Keratinocyte (primary cell): ENCODE data around the gene ST8SIA2. TPM values are rescaled to one million over a fixed set of nuclear protein-coding genes. Genes with fewer than 3 reads are reported as not detected.

ENCODE experiments used
- DNase-seq: peaks from one replicate; pipeline ENCODE4 v3.0.0-alpha.2; 2011; ENCODE audit warnings: low read depth, missing footprints, low spot score
- FAIRE-seq: peaks from 2 replicates; lab custom pipeline; 2011; peaks lifted over from hg19 to GRCh38; lab: Jason Lieb, UNC
- H2AFZ ChIP-seq: 2 replicates; pipeline ENCODE4 v1.6.0; 2012; ENCODE audit warnings: low read length, control low read depth, inconsistent platforms; ENCODE audit not compliant: control insufficient read depth
- H3K27ac ChIP-seq: 2 replicates; pipeline ENCODE4 v1.5.1; 2011; ENCODE audit warnings: low read length; ENCODE audit not compliant: control insufficient read depth, insufficient read depth
- H3K27me3 ChIP-seq: 3 replicates; pipeline ENCODE4 v1.6.0; 2011; ENCODE audit warnings: low read length; ENCODE audit not compliant: control insufficient read depth, insufficient read depth; ENCODE audit errors: extremely low read depth
- H3K36me3 ChIP-seq, 2 experiments: 2 replicates in 1 of 2; 3 replicates in 1 of 2; pipeline ENCODE4 v1.5.1; 2011; ENCODE audit warnings: low read length in 2 of 2, mild to moderate bottlenecking in 1 of 2; ENCODE audit not compliant: control insufficient read depth in 2 of 2, insufficient read depth in 2 of 2; ENCODE audit errors: extremely low read depth in 1 of 2
- H3K4me1 ChIP-seq: 3 replicates; pipeline ENCODE4 v1.5.1; 2011; ENCODE audit warnings: low read length; ENCODE audit not compliant: control insufficient read depth, insufficient read depth; ENCODE audit errors: extremely low read depth
- H3K4me2 ChIP-seq: 3 replicates; pipeline ENCODE4 v1.6.0; 2011; ENCODE audit warnings: low read depth, low read length; ENCODE audit not compliant: control insufficient read depth, insufficient read depth; ENCODE audit errors: extremely low read depth
- H3K4me3 ChIP-seq, 3 experiments: fragments of 200-600 bp in 1 of 3; sonication (generic) in 1 of 3; 2 replicates in 2 of 3; 3 replicates in 1 of 3; pipeline ENCODE4 v1.5.1; 2011 to 2016; ENCODE audit warnings: low read length in 3 of 3, mild to moderate bottlenecking in 3 of 3, control low read depth in 2 of 3, inconsistent platforms in 1 of 3, low read depth in 1 of 3, mixed read lengths in 1 of 3, mixed run types in 1 of 3, moderate library complexity in 1 of 3; ENCODE audit not compliant: control insufficient read depth in 2 of 3, insufficient read depth in 2 of 3; ENCODE audit errors: extremely low read depth in 1 of 3
- H3K79me2 ChIP-seq: 2 replicates; pipeline ENCODE4 v1.6.0; 2012; ENCODE audit warnings: low read length; ENCODE audit not compliant: control insufficient read depth, insufficient read depth
- H3K9ac ChIP-seq: 3 replicates; pipeline ENCODE4 v1.6.0; 2011; ENCODE audit warnings: low read length; ENCODE audit not compliant: control insufficient read depth, insufficient read depth; ENCODE audit errors: extremely low read depth
- H3K9me1 ChIP-seq: 3 replicates; pipeline ENCODE4 v1.6.0; 2011; ENCODE audit warnings: low read length; ENCODE audit not compliant: control insufficient read depth, insufficient read depth; ENCODE audit errors: extremely low read depth
- H3K9me3 ChIP-seq: 2 replicates; pipeline ENCODE4 v1.5.1; 2012; ENCODE audit warnings: low read depth, low read length; ENCODE audit not compliant: control insufficient read depth
- H4K20me1 ChIP-seq: 3 replicates; pipeline ENCODE4 v1.6.0; 2011; ENCODE audit warnings: low read length; ENCODE audit not compliant: control insufficient read depth, insufficient read depth; ENCODE audit errors: extremely low read depth
- CTCF ChIP-seq, 3 experiments: IDR thresholded peaks in 1 of 3; conservative IDR thresholded peaks in 1 of 3; optimal IDR thresholded peaks in 1 of 3; 2 replicates in 2 of 3; 3 replicates in 1 of 3; pipeline versions ENCODE3 to v1.5.1; 2011; ENCODE audit warnings: low read length in 3 of 3, mild to moderate bottlenecking in 3 of 3, moderate library complexity in 2 of 3, control low read depth in 1 of 3, inconsistent platforms in 1 of 3; ENCODE audit not compliant: insufficient read depth in 2 of 3; ENCODE audit errors: extremely low read depth in 1 of 3
- EZH2 ChIP-seq: IDR thresholded peaks from one replicate; pipeline ENCODE4 v1.6.1; 2012; ENCODE audit warnings: inconsistent platforms, mild to moderate bottlenecking, low read length, moderate library complexity
- dilution Hi-C: fragments of 300-500 bp; cut with MboI; formaldehyde crosslinking; loops from one replicate; pipeline ENCODE4 v1.7.0; 2020; ENCODE audit warnings: low sequenced_read_pairs; ENCODE audit not compliant: extremely low pct_ligation_motif_present
- polyA plus RNA-seq, 5 experiments: library from polyadenylated mRNA; depleted of rRNA in 3 of 5; stranded (reverse) in 3 of 5; stranded (forward) in 1 of 5; unstranded in 1 of 5; fragments of >200 nt; gene quantifications; 1 replicate in 1 of 5; 2 replicates in 3 of 5; 3 replicates in 1 of 5; pipeline versions ENCODE4 v1.2.1 to v1.2.3, GENCODE V29; 2011 to 2012; ENCODE audit warnings: missing spikeins in 2 of 5, low read depth in 1 of 5, low replicate concordance in 1 of 5

ST8SIA2 gene
- polyA plus RNA-seq, 1 donor (not counting 4 experiments of a cell fraction or from before 2014, with no cell fraction given) = 0.22 TPM

GRCh38 chr15:92499731-92500530 is 106.2 kb downstream of the ST8SIA2 start:
- Histone ChIP-seq H3K27me3 (no peaks in the 10 kb centered on the region), H4K20me1 (no peaks in the 10 kb centered on the region), H3K4me3 (no peak overlapping the region), H3K9ac (no peak overlapping the region), H2AFZ (no peak overlapping the region), H3K4me1 (no peaks in the 10 kb centered on the region), H3K9me3 (no peaks in the 10 kb centered on the region), H3K79me2 (no peaks in the 10 kb centered on the region), H3K27ac (no peak overlapping the region), H3K36me3 (no peaks in the 10 kb centered on the region), H3K9me1 (no peaks in the 10 kb centered on the region), H3K4me2 (no peak overlapping the region)
- FAIRE-seq (no peak), DNase-seq (no peak)
- no peak for TF ChIP-seq CTCF (optimal IDR thresholded peaks at IDR 0.05 in 1 of 3, IDR thresholded peaks at IDR 0.05 in 1 of 3, conservative IDR thresholded peaks at IDR 0.05 in 1 of 3; ENCODE audit: extremely low read depth in 1 of 3, insufficient read depth in 2 of 3, low read length in 3 of 3)
- no peak for TF ChIP-seq EZH2
- dilution Hi-C loops = no loop called here

GRCh38 chr15:92502336-92502735 is 108.7 kb downstream of the ST8SIA2 start:
- H3K4me2 ChIP-seq = no peak overlapping the region
- no peaks in the 10 kb centered on the region for H3K27me3 ChIP-seq
- no peak overlapping the region for H2AFZ ChIP-seq
- FAIRE-seq (no peak), DNase-seq (no peak)
- no peaks in the 10 kb centered on the region for H3K36me3 ChIP-seq
- H3K4me3 ChIP-seq = no peak overlapping the region
- no peaks in the 10 kb centered on the region for H3K4me1 ChIP-seq
- no peaks in the 10 kb centered on the region for H4K20me1 ChIP-seq
- H3K9me1 ChIP-seq = no peaks in the 10 kb centered on the region
- no peak for TF ChIP-seq CTCF (optimal IDR thresholded peaks at IDR 0.05 in 1 of 3, IDR thresholded peaks at IDR 0.05 in 1 of 3, conservative IDR thresholded peaks at IDR 0.05 in 1 of 3; ENCODE audit: extremely low read depth in 1 of 3, insufficient read depth in 2 of 3, low read length in 3 of 3)
- TF ChIP-seq EZH2 = no peak
- H3K9me3 ChIP-seq = no peaks in the 10 kb centered on the region
- no peak overlapping the region for H3K27ac ChIP-seq
- no peaks in the 10 kb centered on the region for H3K79me2 ChIP-seq
- H3K9ac ChIP-seq = no peak overlapping the region
- dilution Hi-C loops = no loop called here
